Spleen (tissue), 7 donors: Measurements from ENCODE around the gene TBX3.

ENCODE experiments used
- CTCF ChIP-seq, 11 experiments: fragments of 200-600 bp in 7 of 11; fragments of 450-650 bp in 4 of 11; sonication (generic) in 4 of 11; IDR thresholded peaks in 8 of 11; conservative IDR thresholded peaks in 3 of 11; 1 replicate in 7 of 11; 2 replicates in 4 of 11; pipeline versions ENCODE4 v1.4.0 to v1.8.0; 2016 to 2021; ENCODE audit warnings: antibody characterized with exemption in 11 of 11, inconsistent platforms in 4 of 11, mild to moderate bottlenecking in 1 of 11
- POLR2A ChIP-seq, 3 donors: fragments of 450-650 bp; IDR thresholded peaks; one replicate each; pipeline ENCODE4 v1.5.1; 2017; ENCODE audit warnings: antibody characterized with exemption in 3 of 3, mild to moderate bottlenecking in 1 of 3
- donor health status: DM: no; HTN: no; CAD: no; lungs with moderate emphysema.
- donor health status: DM: no; HTN: no; CAD: no.
- donor health status: DM: no; HTN: no; CAD: no.

- no peak for TF ChIP-seq CTCF (IDR thresholded peaks at IDR 0.05 in 8 of 11, conservative IDR thresholded peaks at IDR 0.05 in 3 of 11)
- TF ChIP-seq POLR2A (IDR thresholded peaks at IDR 0.05): no peak
These were observed 9.1 kb upstream of the TBX3 start for GRCh38 chr12:114693059-114693531.
